ENCODE data around the gene ALDH3B2.
"Not testable (repeated sequence)": the region's sequence is repeated elsewhere in the genome, so short reads cannot be mapped to it uniquely, and the experiment has no call there.

The ALDH3B2 gene

DNA sequence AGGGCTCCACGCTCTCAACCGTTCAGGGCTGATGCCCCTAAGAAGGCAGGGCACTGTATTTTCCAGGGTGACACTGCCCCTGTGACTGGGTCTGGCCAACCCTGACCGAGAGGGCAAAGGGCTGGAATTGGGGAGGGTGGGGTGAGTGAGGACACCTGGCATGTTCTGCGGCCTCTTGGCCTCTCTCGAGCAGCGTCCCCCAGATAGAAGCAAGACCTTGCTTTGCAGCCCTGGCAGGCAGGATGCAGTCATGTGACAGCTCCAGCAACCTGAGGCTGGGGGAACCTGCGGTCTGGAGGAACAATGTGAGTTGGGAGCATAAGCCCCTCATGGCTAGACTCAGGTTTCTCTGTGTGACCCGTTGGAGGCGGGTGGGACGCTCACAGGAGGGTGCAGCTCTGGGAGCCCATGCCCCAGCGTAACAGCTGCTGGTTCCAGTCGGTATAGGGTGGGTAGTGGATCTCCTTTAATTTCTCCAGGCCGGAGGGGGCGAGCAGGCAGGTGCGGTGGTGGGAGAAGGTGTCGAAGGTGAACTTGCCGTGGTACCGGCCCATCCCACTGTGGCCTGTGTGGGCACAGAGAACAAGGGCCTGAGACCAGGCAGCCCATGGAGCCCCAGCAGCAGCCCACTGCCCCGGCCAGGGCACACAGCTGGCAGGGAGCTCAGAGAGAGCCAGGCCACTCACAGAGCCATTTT, 11.4 kb downstream of the ALDH3B2 start:
- DNase-seq (ENCODE audit: low read depth in 2 of 3, low spot score in 1 of 3), result no peak

DNA sequence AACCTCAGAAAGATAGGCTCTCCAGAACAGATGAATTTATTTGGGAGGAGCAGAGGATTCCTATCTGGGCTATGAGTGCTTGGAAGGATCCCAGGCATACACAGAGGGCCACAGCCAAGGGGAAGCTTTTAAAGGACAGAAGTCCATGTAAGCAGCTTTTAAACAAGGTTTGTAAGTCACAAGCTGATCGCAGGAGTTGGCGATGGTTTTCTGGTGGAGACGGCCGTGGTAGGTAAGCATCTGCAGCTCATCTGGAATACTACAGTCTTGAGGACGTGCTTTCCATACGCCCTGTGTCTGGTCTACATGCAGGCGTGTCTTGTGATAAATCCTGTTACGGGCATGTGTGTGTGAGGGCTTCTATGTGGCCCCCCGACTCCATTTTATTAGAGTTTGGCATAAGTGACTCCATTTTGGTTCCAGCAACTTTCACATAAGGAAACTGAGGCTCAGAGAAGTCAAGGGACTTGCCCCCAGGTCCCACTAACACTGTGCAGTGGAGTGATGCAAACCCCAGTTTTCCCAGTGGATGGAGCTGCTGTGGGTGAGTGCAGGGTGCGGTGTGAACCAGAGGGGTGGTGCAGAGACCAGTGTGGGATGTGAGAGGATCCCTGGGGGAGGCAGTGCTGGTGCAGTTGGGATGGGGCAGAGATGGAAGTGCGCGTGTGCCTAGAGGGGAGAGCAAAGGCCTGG, 12.1 kb downstream of the ALDH3B2 start:
- no peak for DNase-seq (ENCODE audit: low read depth in 2 of 3, low spot score in 1 of 3)

DNA sequence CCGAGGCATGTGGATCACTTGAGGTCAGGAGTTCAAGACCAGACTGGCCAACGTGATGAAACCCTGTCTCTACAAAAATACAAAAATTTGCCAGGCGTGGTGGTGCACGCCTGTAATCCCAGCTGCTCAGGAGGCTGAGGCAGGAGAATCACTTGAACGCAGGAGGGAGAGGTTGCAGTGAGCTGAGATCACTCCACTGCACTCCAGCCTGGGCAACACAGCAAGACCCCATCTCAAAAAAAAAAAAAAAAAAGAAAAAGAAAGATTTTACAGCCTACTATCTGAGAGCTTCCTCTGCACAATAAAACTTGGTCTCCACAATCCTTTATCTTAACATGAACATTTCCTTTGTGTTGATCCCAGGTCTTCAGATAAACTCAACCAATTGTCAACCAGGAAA, 13.7 kb downstream of the ALDH3B2 start:
- not testable (repeated sequence) for DNase-seq (ENCODE audit: low read depth in 2 of 3, low spot score in 1 of 3)

DNA sequence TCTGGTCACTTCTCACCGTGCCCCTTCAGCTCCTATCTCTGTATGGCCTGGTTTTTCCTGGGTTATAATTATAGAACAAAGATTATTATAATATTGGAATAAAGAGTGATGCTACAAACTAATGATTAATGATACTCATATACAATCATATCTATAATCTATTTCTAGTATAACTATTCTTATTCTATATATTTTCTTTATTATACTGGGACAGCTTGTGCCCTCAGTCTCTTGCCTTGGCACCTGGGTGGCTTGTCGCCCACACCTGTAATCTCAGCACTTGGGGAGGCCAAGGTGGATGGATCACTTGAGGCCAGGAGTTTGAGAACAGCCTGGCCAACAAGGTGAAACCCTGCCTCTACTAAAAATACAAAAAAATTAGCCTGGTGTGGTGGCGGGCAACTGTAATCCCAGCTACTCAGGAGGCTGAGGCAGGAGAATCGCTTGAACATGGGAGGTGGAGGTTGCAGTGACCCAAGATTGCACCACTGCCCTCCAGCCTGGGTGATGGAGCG, 14.7 kb downstream of the ALDH3B2 start:
- not testable (repeated sequence) for DNase-seq (ENCODE audit: low read depth in 2 of 3, low spot score in 1 of 3)

DNA sequence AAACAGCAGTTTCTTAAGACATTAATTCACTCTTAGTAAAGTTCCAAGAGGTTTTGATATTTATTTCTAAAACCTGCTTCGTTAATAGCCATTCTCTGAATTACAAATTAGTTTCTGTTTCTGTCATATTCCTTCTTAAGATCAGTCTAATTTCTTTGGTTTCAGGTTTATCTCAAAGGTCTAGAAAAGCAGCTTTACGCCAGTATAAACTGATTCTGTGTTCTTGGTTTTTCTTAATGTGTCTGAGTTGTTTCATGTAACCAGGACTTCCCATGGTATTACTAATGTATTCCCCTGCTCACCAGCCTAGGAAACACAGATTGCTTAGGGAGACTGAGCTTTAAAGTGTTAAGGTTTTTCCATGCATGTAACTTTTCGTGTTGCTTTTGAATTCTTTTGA, 17.1 kb downstream of the ALDH3B2 start:
- no peak for DNase-seq (ENCODE audit: low read depth in 2 of 3, low spot score in 1 of 3)

DNA sequence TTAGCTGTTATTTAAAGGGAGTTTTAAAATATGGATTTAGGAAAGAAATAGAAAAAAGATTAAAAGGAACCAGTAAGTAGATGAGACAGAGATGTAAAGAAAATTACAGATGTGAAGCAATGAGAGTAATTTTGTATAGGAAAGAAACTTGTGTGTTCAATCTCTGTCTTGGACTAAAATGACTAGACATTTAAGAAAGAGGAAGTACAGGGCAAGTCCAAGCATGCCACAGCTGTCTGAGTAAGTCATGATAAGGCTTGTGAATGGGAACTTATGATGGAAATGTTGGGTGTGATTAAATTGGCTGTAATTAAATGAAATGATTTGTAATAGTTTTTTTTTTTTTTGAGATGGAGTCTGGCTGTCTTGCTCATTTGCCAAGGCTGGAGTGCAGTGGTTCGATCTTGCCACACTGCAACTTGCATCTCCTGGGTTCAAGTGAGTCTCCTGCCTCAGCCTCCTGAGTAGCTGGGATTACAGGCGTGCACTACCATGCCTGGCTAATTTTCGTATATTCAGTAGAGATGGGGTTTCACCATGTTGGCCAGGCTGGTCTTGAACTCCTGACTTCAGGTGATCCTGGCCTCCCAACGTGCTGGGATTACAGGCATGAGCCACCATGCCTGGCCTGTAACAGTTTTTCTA, 18.0 kb downstream of the ALDH3B2 start:
- no peak for DNase-seq (ENCODE audit: low read depth in 2 of 3, low spot score in 1 of 3)

DNA sequence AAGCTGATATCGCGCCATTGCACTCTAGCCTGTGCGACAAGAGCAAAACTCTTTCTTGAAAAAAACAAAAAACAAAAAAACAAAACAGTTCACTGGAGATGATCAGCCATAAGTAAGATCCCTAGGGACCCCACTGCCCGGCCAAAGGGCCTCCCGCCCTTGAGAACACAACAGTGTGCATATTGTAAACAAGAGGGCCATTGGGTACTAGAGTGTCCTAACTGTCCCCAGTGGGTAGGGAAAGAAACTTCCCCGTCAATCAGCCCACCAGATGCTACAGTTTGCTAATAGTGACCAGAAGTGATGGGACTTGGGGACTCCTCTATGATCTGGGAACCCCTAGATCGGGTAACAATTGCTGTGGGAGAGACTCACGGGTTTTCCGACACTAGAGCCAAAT, 20.2 kb downstream of the ALDH3B2 start:
- no peak for DNase-seq (ENCODE audit: low read depth in 2 of 3, low spot score in 1 of 3)

DNA sequence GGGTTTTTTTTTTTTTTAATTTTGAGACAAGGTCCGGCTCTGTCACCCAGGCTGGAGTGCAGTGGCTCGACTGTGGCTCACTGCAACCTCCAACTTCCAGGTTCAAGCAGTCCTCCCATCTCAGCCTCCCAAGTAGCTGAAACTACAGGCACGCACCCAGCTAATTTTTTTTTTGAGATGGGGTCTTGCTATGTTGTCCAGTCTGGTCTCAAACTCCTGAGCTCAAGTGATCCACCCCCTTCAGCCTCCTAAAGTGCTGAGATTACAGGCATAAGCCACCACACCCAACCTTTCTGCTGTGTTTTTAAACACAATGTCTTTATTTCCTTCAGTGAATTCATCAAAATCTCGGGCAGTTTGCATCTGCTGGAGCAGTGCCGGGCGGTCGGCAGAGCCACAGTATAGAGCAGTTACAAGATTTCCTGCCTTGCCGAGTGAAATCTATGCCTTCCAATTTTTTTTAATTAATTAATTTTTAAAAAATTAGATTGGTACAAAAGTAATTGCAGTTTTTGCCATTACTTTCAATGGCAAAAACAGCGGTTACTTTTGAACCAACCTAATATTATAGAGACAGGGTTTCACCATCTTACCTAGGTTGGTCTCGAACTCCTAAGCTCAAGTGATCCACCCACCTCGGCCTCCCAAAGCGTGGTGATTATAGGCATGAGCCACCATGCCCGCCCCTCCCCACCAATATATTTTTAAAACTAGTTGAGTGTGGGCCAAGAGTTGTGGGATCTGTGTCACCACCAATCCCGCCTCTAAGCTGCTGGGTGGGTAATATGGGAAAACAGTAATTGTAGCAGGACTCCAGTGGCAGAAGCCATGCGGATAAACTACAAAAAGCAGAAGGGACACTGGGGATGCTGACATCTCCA, 21.2 kb downstream of the ALDH3B2 start:
- no peak for DNase-seq (ENCODE audit: low read depth in 2 of 3, low spot score in 1 of 3)

DNA sequence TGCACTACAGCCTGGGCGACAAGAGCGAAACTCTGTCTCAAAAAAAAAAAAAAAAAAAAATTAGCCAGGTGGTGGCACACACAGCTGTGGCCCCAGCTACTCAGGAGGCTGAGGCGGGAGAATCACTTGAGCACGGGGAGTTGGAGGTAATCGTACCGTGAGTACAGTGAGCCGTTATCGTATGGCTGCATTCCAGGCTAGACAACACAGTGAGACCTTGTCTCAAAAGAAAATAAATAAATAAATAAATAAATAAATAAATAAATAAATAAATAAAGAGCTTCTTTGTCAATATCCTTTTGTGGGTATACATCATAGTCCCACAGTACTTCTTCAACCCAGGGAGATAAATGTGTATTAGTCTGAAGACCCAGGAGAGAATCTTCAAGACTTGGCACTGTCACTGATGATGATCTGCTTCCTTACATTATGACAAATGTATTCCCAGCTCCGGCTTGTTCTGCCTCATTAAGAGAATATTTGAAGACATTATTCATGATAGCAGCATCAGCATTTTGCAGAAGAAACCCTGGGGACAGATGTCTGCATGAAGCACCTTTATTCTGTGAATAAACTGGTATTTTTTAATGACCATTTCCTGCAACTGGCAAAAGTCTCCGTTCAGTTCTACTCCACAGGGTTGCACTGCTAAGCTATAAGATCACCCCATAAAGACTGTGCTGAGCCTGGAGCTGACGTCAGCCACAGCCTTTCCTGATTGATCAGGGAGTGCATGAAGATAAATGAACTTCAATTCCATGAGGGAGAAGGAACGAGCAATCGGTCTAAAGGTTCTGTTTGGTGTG, 22.2 kb downstream of the ALDH3B2 start:
- DNase-seq (ENCODE audit: low read depth in 2 of 3, low spot score in 1 of 3), result no peak

DNA sequence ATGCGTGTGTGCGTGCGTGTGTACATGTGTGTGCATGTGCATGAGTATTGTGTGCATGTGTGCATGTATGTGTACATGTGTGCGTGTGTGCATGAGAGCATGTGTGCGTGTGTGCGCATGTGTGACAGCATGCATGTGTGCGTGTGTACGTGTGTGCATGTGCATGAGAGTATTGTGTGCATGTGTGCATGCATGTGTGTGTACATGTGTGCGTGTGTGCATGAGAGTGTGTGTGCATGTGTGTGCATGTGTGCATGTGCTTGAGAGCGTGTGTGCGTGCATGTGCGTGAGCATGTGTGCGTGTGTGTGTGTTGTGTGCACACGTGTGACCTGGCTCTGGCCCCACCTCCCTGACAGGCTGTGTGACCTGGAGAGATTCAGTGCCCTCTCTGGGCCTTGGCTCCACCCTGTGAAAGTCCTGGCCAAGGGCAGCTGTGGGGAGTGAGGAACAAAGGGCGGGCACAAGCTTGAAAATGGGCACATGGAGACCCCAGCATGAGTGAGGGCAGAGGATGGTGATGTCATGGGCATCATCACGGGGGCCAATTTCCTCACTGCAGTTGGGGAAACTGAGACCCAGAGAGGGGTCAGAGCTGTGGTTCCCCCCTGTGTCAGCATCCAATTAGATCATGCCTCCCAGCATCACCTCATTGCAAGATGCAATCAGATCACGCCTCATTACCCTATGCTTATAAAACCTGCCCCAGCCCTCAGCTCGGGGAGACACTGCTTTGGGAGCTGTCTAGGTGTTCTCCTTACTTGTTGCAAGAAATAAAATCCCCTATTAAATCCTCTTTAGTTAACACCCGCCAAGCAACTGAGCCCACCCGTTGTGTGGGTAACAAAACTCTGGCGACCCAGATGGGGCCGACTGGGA, 24.6 kb downstream of the ALDH3B2 start:
- no peak for DNase-seq (ENCODE audit: low read depth in 2 of 3, low spot score in 1 of 3)

DNA sequence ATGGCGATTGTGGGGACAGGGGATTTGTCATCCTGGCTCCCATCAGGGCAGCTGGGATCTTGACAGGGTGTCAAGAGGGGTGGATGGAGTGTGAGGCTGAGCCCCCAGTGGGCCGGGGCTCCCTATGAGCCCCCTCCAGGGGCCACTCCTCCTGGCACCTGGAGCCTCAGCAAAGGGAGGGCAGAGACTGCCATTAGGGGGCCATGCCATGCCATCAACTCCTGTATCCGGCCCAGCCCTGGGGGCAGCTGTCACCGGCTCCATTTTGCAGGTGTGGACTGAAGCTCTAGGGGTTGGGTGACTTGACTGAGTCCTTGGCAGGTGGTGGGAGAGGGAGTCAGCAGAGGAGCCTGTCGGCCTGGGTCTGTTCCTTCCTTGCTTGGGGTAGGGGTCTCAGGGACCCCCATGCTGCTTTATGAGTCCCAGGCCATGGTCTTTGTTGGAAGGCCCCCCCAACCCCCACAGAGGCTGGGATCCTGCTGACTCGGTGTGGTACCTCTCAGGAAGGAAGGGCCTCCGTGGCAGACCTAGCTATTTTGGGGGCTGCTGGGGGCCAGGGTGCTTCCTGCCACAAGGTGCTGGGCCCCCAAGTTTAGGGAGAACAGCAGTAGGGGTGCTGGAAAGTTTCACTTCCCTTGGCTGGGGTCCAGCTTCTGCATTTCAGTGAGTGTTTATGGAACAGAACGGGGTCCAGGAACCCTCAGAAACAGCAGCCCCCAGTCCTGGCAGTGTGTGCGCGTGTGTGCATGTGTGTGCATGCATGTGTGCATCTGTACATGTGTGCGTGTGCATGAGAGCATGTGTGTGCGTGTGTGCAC, 25.4 kb downstream of the ALDH3B2 start:
- no peak for DNase-seq (ENCODE audit: low read depth in 2 of 3, low spot score in 1 of 3)

DNA sequence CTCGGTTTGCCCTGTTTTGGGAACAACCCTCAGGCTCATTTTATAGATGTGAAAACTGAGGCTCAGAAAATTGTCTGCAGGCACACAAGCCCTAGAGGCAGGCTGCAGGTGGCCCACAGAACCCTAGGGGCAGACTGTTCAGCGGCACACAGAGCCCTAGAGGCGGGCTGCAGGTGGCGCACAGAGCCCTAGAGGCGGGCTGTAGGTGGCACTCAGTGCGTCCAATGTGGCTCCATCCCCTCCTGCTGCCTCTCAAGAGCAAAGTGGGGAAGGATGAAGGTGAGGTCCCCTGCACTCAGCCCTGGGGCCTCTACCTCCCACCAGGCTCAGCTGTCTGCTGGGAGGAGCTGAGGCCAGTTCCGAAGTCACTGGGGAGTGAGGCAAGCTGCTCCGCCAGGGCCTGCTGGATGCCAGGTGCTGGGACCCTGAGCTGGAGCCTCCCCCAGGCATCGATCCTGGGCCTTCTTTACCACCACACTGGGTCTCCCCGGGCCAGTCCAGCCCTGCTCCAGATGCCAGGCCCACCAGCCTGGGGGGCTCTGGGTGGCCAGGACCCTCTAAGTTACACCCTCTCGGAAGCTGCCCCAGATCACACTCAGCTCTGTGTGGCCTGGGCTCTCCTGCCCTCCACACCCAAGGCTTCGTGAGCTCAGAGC, 26.2 kb downstream of the ALDH3B2 start:
- peak in 2 of 3 donors; percentile 32 to 52 for DNase-seq (ENCODE audit: low read depth in 2 of 3, low spot score in 1 of 3)

DNA sequence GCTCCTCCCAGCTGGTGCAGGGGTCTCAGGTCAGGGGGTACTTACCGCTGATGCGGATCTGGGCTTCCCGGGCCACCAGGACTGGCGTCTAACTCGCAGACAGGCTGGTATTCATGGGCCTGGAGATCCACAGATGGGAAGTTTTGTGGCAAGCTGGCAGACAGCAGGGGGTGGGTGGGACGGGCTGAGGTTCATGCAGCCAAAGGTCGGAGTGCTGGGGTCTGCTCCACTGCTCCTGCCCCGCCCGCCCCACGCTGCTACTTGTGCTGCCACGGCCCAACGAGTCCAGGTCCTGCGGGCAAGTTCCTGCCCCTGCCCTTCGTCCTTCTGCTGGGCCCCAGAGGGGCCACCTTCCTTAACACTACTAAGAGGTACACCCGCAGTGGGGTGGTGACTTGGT, 27.0 kb downstream of the ALDH3B2 start:
- DNase-seq (ENCODE audit: low read depth in 2 of 3, low spot score in 1 of 3), result no peak

DNA sequence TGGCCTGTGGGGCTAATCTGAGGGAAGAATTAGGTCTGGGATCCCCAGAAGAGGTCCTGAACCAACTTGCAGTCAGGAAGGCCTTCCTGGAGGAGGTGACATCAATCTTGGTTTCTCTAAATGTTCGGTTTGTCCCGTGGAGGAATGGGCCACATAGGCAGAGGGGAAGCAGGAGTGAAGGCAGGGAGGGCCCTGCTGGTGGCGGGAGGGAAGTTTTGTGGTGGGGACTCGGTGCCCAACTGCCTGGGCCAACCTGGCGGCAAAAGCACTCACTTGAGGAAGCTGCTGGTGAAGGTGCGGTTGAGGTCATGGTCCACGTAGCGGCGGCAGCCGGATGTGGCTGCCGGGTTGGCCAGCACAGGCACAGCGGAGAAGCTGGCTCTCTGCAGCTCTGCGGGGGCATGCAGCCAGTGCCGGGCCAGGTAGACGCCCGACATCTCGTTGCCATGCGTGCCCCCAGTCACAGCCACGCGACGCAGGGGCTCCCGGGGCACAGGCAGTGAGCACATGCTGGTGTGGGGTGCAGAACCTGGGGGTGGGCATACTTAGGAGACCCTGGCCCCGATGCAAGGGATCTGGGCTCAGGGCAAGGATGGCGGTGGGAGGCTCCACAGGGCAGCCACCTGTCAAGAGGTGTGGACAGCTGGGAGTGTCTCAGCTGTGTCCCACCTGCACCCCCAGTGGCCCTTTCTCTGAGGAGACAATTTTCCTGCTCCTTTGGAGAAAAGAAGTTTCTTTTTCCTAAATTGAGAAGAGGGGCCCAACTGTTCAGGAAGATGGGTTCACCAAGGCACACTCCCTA, 27.7 kb downstream of the ALDH3B2 start:
- DNase-seq (ENCODE audit: low read depth in 2 of 3, low spot score in 1 of 3), result no peak

DNA sequence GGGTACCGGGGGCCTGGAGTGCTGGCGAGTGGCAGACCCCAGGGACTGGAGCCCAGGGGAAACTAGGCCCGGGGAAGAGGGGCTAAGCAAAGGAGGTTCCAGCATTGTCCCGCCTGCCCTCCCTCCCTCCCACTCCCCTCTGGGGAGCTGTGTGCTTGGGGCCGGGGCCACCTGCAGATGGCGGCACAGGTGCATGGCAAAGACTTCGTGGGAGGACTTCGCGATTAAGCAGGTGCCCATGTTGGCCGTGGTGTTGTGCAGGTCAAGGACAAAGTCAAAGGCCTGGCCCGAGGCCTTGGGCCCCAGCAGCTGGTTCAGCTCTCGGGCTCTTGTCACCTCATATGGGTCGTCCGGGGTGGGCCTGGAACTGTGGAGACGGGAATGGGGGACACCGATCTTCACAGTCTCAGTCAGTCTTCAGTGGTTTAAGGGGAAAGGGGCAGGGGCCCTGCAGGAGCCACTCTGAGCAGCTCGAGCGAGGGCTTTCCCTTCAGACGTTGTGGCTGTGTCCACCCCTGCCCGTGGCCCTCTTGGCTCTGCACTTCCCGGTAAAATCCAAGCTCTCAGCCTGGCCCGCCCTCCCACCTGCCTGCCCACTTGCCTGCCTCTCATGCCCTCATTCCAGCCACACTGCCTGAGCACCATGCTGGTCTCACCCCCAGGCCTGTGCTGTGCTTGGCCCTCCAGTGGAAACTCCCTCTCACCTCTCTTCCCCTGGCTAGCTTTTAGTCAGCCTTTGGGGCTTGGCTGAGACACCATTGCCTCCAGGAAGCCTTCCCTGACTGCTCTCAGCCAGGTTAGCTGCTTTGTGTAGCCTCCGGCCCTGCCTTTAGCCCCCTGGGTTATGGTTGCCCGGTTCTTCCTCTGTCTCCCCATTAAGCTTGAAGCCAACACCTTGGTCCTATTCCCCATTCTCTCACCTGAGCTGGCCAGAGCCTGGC, 28.6 kb downstream of the ALDH3B2 start:
- no peak for DNase-seq (ENCODE audit: low read depth in 2 of 3, low spot score in 1 of 3)

Data from stimulated activated CD4-positive, alpha-beta T cell treated with anti-CD3 and anti-CD28 coated beads, Interleukin-12 subunit alpha, Interleukin-12 subunit beta, amount 100 ng/mL, for 48 hours (primary cell).